Natural killer cell (primary cell): ENCODE measurements around the gene SLC25A21. TPM values are rescaled to one million over a fixed set of nuclear protein-coding genes. Genes with fewer than 3 reads are reported as not detected.

Experiments
- ATAC-seq, 3 donors: fragments of 150-1000 bp in 2 of 3; fragments of 200-7000 bp in 1 of 3; cut with Tn5 transposase; 1 replicate in 1 of 3; 2 replicates in 2 of 3; pipeline ENCODE4 v1.10.0; 2021; ENCODE audit warnings: mild to moderate bottlenecking in 2 of 3, moderate library complexity in 2 of 3
- DNase-seq, 2 donors: peaks; one replicate each; pipeline versions ENCODE4 v3.0.0 to v3.0.0-alpha.2; 2013 to 2021; ENCODE audit warnings: mixed read lengths in 1 of 2
- H3K27ac ChIP-seq: one replicate; pipeline ENCODE4 v1.5.1; 2013; ENCODE audit warnings: mild to moderate bottlenecking, low read length
- H3K27me3 ChIP-seq: one replicate; pipeline ENCODE4 v1.6.1; 2013; ENCODE audit warnings: low read length; ENCODE audit not compliant: control insufficient read depth, insufficient read depth
- H3K36me3 ChIP-seq: one replicate; pipeline ENCODE4 v1.6.1; 2013; ENCODE audit warnings: low read length; ENCODE audit not compliant: control insufficient read depth, insufficient read depth
- H3K4me1 ChIP-seq: one replicate; pipeline ENCODE4 v1.6.1; 2013; ENCODE audit warnings: low read length; ENCODE audit not compliant: control insufficient read depth, insufficient read depth
- H3K4me3 ChIP-seq: one replicate; pipeline ENCODE4 v1.5.1; 2013; ENCODE audit warnings: low read length
- H3K9me3 ChIP-seq: one replicate; pipeline ENCODE4 v1.6.1; 2013; ENCODE audit warnings: low read length; ENCODE audit not compliant: control insufficient read depth, insufficient read depth
- H3K27ac Mint-ChIP-seq, 2 donors: one replicate each; pipeline ENCODE4 v1.8.0; 2022; ENCODE audit warnings: mild to moderate bottlenecking in 2 of 2, mixed read lengths in 2 of 2, moderate library complexity in 1 of 2
- H3K27me3 Mint-ChIP-seq, 2 donors: one replicate each; pipeline ENCODE4 v1.8.0; 2022; ENCODE audit warnings: low read depth in 2 of 2, mixed read lengths in 2 of 2
- H3K36me3 Mint-ChIP-seq: one replicate; pipeline ENCODE4 v1.8.0; 2022; ENCODE audit warnings: mixed read lengths
- H3K4me1 Mint-ChIP-seq, 2 donors: one replicate each; pipeline ENCODE4 v1.8.0; 2022; ENCODE audit warnings: mixed read lengths in 2 of 2
- H3K4me3 Mint-ChIP-seq: one replicate; pipeline ENCODE4 v1.8.0; 2022; ENCODE audit warnings: mild to moderate bottlenecking, moderate library complexity, mixed read lengths
- H3K9me3 Mint-ChIP-seq, 2 donors: one replicate each; pipeline ENCODE4 v1.8.0; 2022; ENCODE audit warnings: mixed read lengths in 2 of 2
- WGBS: methylation state at CpG from one replicate; pipeline ENCODE4 v1.1.7; 2013; ENCODE audit warnings: missing lambda C conversion rate; ENCODE audit not compliant: insufficient coverage; 5-methylcytosine and 5-hydroxymethylcytosine counted together
- intact Hi-C: fragments of 100-400 bp; cut with micrococcal nuclease; formaldehyde crosslinking; loops from one replicate; pipeline ENCODE4 v1.14.2; 2022
- total RNA-seq, 4 donors: library from RNA; stranded (reverse); fragments of 120-200 nt in 1 of 4; gene quantifications; one replicate each; pipeline versions ENCODE4 v1.2.3 to v1.2.4, GENCODE V29; 2013 to 2022
- TF ChIP-seq, protein P1 (sequence below): fragments of 200-600 bp; IDR thresholded peaks from one replicate; pipeline ENCODE4 v1.8.0; 2022; ENCODE audit warnings: antibody characterized with exemption

The SLC25A21 gene
- total RNA-seq, 3 donors from 2014 or later (not counting 1 experiment from before 2014, with no cell fraction given), result not detected

DNA sequence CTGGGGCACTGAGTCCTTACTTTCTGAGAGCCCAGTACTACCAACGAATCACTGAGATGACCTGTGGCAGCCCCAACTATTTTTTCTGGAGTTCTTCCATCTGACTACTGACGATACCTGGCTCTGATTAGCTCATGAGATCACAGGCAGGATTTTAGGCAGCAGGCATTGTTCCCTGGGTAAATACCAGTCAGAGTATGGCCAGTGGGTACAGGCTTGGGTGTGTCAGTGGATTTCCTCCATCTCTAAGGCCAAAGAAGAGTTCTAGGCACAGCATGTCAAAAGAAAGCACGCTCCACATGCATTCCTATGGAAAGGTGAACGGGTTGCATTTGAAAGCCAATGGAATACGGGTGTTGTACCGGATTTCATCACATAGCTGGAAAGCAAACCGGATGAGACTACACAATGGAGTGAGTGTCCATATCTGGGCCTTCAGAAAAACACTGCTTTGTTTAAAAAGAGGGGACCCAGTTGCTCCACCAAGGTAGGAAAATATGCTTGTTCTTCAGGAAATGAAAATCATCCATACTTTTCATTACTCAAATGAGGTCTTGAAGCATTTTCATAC lies 455.7 kb downstream of the SLC25A21 start:
- DNase-seq (no peak), ATAC-seq (no peak)
- intact Hi-C loops, result no loop called here
- no peaks in the 10 kb centered on the region for H3K27me3 Mint-ChIP-seq
- Histone ChIP-seq H3K36me3 (no peaks in the 10 kb centered on the region), H3K27ac (no peak overlapping the region), H3K4me1 (no peaks in the 10 kb centered on the region), H3K9me3 (peaks cover 2% of the 10 kb centered on the region), H3K27me3 (no peaks in the 10 kb centered on the region), H3K4me3 (no peak overlapping the region)
- TF ChIP-seq, protein P1, sequence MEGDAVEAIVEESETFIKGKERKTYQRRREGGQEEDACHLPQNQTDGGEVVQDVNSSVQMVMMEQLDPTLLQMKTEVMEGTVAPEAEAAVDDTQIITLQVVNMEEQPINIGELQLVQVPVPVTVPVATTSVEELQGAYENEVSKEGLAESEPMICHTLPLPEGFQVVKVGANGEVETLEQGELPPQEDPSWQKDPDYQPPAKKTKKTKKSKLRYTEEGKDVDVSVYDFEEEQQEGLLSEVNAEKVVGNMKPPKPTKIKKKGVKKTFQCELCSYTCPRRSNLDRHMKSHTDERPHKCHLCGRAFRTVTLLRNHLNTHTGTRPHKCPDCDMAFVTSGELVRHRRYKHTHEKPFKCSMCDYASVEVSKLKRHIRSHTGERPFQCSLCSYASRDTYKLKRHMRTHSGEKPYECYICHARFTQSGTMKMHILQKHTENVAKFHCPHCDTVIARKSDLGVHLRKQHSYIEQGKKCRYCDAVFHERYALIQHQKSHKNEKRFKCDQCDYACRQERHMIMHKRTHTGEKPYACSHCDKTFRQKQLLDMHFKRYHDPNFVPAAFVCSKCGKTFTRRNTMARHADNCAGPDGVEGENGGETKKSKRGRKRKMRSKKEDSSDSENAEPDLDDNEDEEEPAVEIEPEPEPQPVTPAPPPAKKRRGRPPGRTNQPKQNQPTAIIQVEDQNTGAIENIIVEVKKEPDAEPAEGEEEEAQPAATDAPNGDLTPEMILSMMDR, result no peak
- 77% methylated on average over 7 of the region's 7 CpGs for WGBS
- H3K9me3 Mint-ChIP-seq, result no peaks in the 10 kb centered on the region
- no peaks in the 10 kb centered on the region for H3K36me3 Mint-ChIP-seq
- H3K4me3 Mint-ChIP-seq, result no peak overlapping the region
- H3K4me1 Mint-ChIP-seq, result no peaks in the 10 kb centered on the region
- no peak overlapping the region for H3K27ac Mint-ChIP-seq

DNA sequence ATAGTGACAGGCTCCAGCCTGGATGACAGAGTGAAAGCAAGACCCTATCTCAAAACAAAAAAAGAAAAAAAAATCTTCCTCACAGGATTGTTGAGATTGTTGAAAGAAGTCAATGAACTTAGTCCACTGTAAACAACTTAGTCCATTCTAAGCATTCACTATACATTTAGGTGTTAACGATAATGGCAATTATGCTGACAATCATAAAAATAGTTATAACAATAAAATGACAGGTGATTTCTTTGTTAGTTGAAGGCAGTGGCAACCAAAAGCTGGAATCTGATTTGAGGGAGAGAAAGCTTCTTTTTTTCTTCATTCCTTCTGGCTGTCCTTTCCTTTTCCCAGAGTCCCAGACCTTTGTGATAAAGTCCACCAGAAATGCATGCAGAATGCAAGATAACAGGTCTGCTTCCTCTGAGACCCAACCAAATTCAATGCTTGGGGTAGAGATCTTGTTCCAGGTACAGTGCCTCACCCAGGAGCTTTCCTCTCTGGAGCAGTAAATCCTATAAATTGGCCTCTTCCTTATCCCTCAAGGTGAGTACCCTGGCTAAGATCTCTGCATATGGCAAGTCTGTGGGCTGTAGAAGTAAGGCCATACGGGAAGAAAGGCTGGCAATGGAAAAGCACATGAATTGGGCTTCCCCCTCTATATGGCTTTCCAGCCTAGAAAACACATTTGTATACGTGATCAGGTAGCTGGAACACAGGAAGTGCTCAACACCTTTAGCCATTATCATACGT lies 458.3 kb downstream of the SLC25A21 start:
- ATAC-seq (no peak), DNase-seq (no peak)
- intact Hi-C loops, result no loop called here
- no peaks in the 10 kb centered on the region for H3K27me3 ChIP-seq
- H3K27ac ChIP-seq, result no peak overlapping the region
- H3K36me3 ChIP-seq, result no peaks in the 10 kb centered on the region
- H3K36me3 Mint-ChIP-seq, result no peaks in the 10 kb centered on the region
- H3K27ac Mint-ChIP-seq, result no peak overlapping the region
- no peaks in the 10 kb centered on the region for H3K4me1 ChIP-seq
- peaks cover 2% of the 10 kb centered on the region for H3K9me3 ChIP-seq
- H3K9me3 Mint-ChIP-seq, result no peaks in the 10 kb centered on the region
- TF ChIP-seq, protein P1, result no peak
- H3K4me3 Mint-ChIP-seq, result no peak overlapping the region
- no peak overlapping the region for H3K4me3 ChIP-seq
- H3K4me1 Mint-ChIP-seq, result no peaks in the 10 kb centered on the region
- H3K27me3 Mint-ChIP-seq, result no peaks in the 10 kb centered on the region
- WGBS, result 71% methylated on average over 2 of the region's 4 CpGs

DNA sequence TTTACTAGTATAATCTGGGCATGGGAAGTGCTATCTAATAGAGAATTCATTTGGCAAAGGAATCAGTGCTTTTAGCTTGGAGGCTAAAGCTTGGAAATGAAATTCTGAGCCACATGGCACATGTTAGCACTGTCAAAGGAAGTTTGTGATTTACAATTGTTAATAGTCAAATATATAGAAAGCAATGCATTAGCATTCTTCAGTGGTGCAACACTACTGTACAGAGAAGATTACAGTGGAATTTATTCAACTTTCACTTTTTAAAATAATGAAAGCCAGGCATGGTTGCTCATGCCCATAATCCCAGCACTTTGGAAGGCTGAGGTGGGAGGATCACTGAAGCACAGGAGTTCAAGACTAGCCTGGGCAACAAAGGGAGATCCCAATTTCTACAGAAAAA lies 464.8 kb downstream of the SLC25A21 start:
- Mint-ChIP-seq H3K4me1 (no peaks in the 10 kb centered on the region), H3K9me3 (peaks cover 5% of the 10 kb centered on the region in 2 donors), H3K36me3 (no peaks in the 10 kb centered on the region), H3K27ac (no peak overlapping the region), H3K4me3 (no peak overlapping the region), H3K27me3 (no peaks in the 10 kb centered on the region)
- Histone ChIP-seq H3K9me3 (no peaks in the 10 kb centered on the region), H3K27ac (no peak overlapping the region), H3K36me3 (no peaks in the 10 kb centered on the region), H3K4me3 (no peak overlapping the region), H3K27me3 (no peaks in the 10 kb centered on the region), H3K4me1 (no peaks in the 10 kb centered on the region)
- ATAC-seq, result no peak
- no peak for DNase-seq
- intact Hi-C loops, result no loop called here
- TF ChIP-seq, protein P1, result no peak
